HCT116 (cell line): ENCODE measurements around the gene CDH4. TPM values are rescaled to one million over a fixed set of nuclear protein-coding genes. Genes with fewer than 3 reads are reported as not detected.
"Not testable (repeated sequence)": the region's sequence is repeated elsewhere in the genome, so short reads cannot be mapped to it uniquely, and the experiment has no call there.

Experiments
- ATAC-seq: fragments of 200-7000 bp; cut with Tn5 transposase; 2 replicates; pipeline ENCODE4 v1.9.1; 2020; ENCODE audit warnings: mild to moderate bottlenecking, moderate library complexity
- BruUV-seq: library from RNA; stranded (reverse); fragments of 400-500 nt; replicated peaks from 2 replicates; lab custom pipeline; 2021; lab: Mats Ljungman, UMichigan
- CTCF ChIA-PET: fragments of 300-600 bp; sonication (Branson Sonifier 250); formaldehyde crosslinking; loops from one replicate; lab custom pipeline; 2021; ENCODE audit warnings: antibody characterized with exemption; lab: Charles Lee
- POLR2A ChIA-PET: fragments of 300-600, 350-600 bp; sonication (Branson Sonifier 250); formaldehyde crosslinking; loops from one replicate; lab custom pipeline; 2021; ENCODE audit warnings: antibody characterized with exemption; lab: Charles Lee
- RAD21 ChIA-PET, 2 experiments: fragments of 300-600 bp; sonication (Branson Sonifier 250); formaldehyde crosslinking; loops; one replicate each; lab custom pipeline; 2023; ENCODE audit warnings: low total read pairs in 2 of 2; ENCODE audit not compliant: uncharacterized antibody in 2 of 2, unreplicated experiment in 2 of 2, low non-redundant PET in 1 of 2; lab: Charles Lee
- DNase-seq: peaks from one replicate; pipeline ENCODE4 v3.0.0-alpha.2; 2010; ENCODE audit warnings: low read depth, low spot score
- H2AFZ ChIP-seq: fragments of 200-600 bp; shearing (Covaris generic), sonication (generic); 2 replicates; pipeline ENCODE4 v1.6.1; 2017; ENCODE audit warnings: low read depth, mixed run types, mixed read lengths, antibody characterized with exemption, low read length; ENCODE audit not compliant: poor library complexity, severe bottlenecking
- H3K27ac ChIP-seq: 2 replicates; pipeline ENCODE4 v1.5.1; 2012; ENCODE audit warnings: low read depth, low read length
- H3K27me3 ChIP-seq: fragments of 200-600 bp; sonication (generic); 2 replicates; pipeline ENCODE4 v1.6.1; 2016; ENCODE audit warnings: mixed run types, low read length, mixed read lengths; ENCODE audit not compliant: insufficient read depth
- H3K36me3 ChIP-seq, 2 experiments: fragments of 200-500 bp in 1 of 2; fragments of 200-600 bp in 1 of 2; sonication (Bioruptor generic) in 1 of 2; sonication (generic) in 1 of 2; 2 replicates each; pipeline versions ENCODE4 v1.5.1 to v1.6.1; 2014 to 2016; ENCODE audit warnings: low read length in 2 of 2, inconsistent platforms in 1 of 2, mixed read lengths in 1 of 2, mixed run types in 1 of 2; ENCODE audit not compliant: insufficient read depth in 2 of 2, control insufficient read depth in 1 of 2
- H3K4me1 ChIP-seq, 2 experiments: fragments of 200-600 bp in 1 of 2; sonication (generic) in 1 of 2; 2 replicates each; pipeline versions ENCODE4 v1.5.1 to v1.6.1; 2012 to 2017; ENCODE audit warnings: low read length in 2 of 2, inconsistent platforms in 1 of 2, mild to moderate bottlenecking in 1 of 2, mixed read lengths in 1 of 2, mixed run types in 1 of 2, moderate library complexity in 1 of 2; ENCODE audit not compliant: insufficient read depth in 2 of 2, control insufficient read depth in 1 of 2
- H3K4me2 ChIP-seq: fragments of 200-600 bp; sonication (generic); 2 replicates; pipeline ENCODE4 v1.6.1; 2017; ENCODE audit warnings: mixed run types, low read length, mixed read lengths
- H3K4me3 ChIP-seq, 2 experiments: fragments of 200-600 bp in 1 of 2; sonication (generic) in 1 of 2; replicated peaks in 1 of 2; 2 replicates each; pipeline ENCODE4 v1.5.1; 2011 to 2016; ENCODE audit warnings: low read length in 2 of 2, control low read depth in 1 of 2, low read depth in 1 of 2, mild to moderate bottlenecking in 1 of 2, mixed read lengths in 1 of 2, mixed run types in 1 of 2
- H3K79me2 ChIP-seq: fragments of 200-600 bp; sonication (generic); 2 replicates; pipeline ENCODE4 v1.6.1; 2017; ENCODE audit warnings: mild to moderate bottlenecking, mixed run types, low read length, moderate library complexity, mixed read lengths; ENCODE audit not compliant: insufficient read depth
- H3K9ac ChIP-seq: fragments of 200-600 bp; sonication (generic); 2 replicates; pipeline ENCODE4 v1.6.1; 2016; ENCODE audit warnings: low read length, mixed read lengths
- H3K9me2 ChIP-seq: fragments of 200-600 bp; sonication (generic), shearing (Covaris generic); 2 replicates; pipeline ENCODE4 v1.6.1; 2017; ENCODE audit warnings: mixed run types, mild to moderate bottlenecking, moderate library complexity; ENCODE audit not compliant: insufficient read depth
- H3K9me3 ChIP-seq, 2 experiments: fragments of 200-500 bp in 1 of 2; fragments of 200-600 bp in 1 of 2; sonication (Bioruptor generic) in 1 of 2; sonication (generic) in 1 of 2; 2 replicates each; pipeline ENCODE4 v1.6.1; 2014 to 2017; ENCODE audit warnings: low read length in 2 of 2, mixed read lengths in 2 of 2, inconsistent platforms in 1 of 2, low read depth in 1 of 2, mild to moderate bottlenecking in 1 of 2, mixed run types in 1 of 2, moderate library complexity in 1 of 2; ENCODE audit not compliant: control insufficient read depth in 1 of 2, insufficient read depth in 1 of 2
- H4K20me1 ChIP-seq: fragments of 200-600 bp; sonication (generic), shearing (Covaris generic); 2 replicates; pipeline ENCODE4 v1.6.1; 2017; ENCODE audit warnings: mixed run types, mild to moderate bottlenecking, moderate library complexity; ENCODE audit not compliant: insufficient read depth
- JUND ChIP-seq: IDR thresholded peaks from 2 replicates; pipeline ENCODE4 v1.6.1; 2012
- REST ChIP-seq: IDR thresholded peaks from 2 replicates; pipeline ENCODE4 v1.6.1; 2012; ENCODE audit warnings: low read depth
- SIN3A ChIP-seq: IDR thresholded peaks from 2 replicates; pipeline ENCODE4 v1.6.1; 2012; ENCODE audit warnings: low read depth
- TCF7L2 ChIP-seq: IDR thresholded peaks from 2 replicates; pipeline ENCODE4 v1.7.0; 2011; ENCODE audit warnings: borderline replicate concordance, inconsistent platforms; ENCODE audit not compliant: insufficient read depth, insufficient read length; ENCODE audit errors: extremely low read depth
- YY1 ChIP-seq: IDR thresholded peaks from 2 replicates; pipeline ENCODE4 v1.6.1; 2011; ENCODE audit warnings: low read length, low read depth, moderate library complexity, mild to moderate bottlenecking; ENCODE audit not compliant: insufficient replicate concordance; ENCODE audit errors: extremely low read depth
- intact Hi-C: fragments of 100-400 bp; cut with micrococcal nuclease; formaldehyde crosslinking; loops from 2 replicates; pipeline ENCODE4 v1.10.0; 2022
- total RNA-seq: library from RNA; stranded (reverse); gene quantifications from one replicate; pipeline ENCODE4 v1.2.1, GENCODE V29; 2021; ENCODE audit not compliant: unreplicated experiment

The CDH4 gene
- total RNA-seq, 1 experiment from 2014 or later, result not detected

GRCh38 chr20:61942526-61942925 lies 690.5 kb downstream of the CDH4 start (continued):
- TF ChIP-seq REST, result no peak
- TF ChIP-seq JUND, result no peak
- TF ChIP-seq TCF7L2, result no peak
- no peak for TF ChIP-seq YY1
- TF ChIP-seq SIN3A, result no peak

- H2AFZ ChIP-seq, H3K27me3 ChIP-seq, H3K9me2 ChIP-seq, CTCF ChIA-PET, BruUV-seq, H3K4me3 ChIP-seq, H3K4me1 ChIP-seq, POLR2A ChIA-PET, DNase-seq, intact Hi-C loops, H3K4me2 ChIP-seq, H3K9ac ChIP-seq, RAD21 ChIA-PET, H3K27ac ChIP-seq, H3K36me3 ChIP-seq, ATAC-seq, H3K79me2 ChIP-seq, H3K9me3 ChIP-seq, H4K20me1 ChIP-seq: not testable (repeated sequence)
These were observed 692.9 kb downstream of the CDH4 start for GRCh38 chr20:61944967-61945366.

GRCh38 chr20:61945495-61945894 lies 693.4 kb downstream of the CDH4 start:
- RAD21 ChIA-PET, H3K9me2 ChIP-seq, H3K9me3 ChIP-seq, H3K27me3 ChIP-seq, H3K4me2 ChIP-seq, H3K4me3 ChIP-seq, H3K9ac ChIP-seq, ATAC-seq, H3K27ac ChIP-seq, H3K36me3 ChIP-seq, H4K20me1 ChIP-seq, DNase-seq, H2AFZ ChIP-seq, H3K4me1 ChIP-seq, POLR2A ChIA-PET, CTCF ChIA-PET, intact Hi-C loops, BruUV-seq, H3K79me2 ChIP-seq: not testable (repeated sequence)

- ATAC-seq, POLR2A ChIA-PET, CTCF ChIA-PET, H2AFZ ChIP-seq, H4K20me1 ChIP-seq, intact Hi-C loops, H3K27ac ChIP-seq, BruUV-seq, H3K9me3 ChIP-seq, H3K9ac ChIP-seq, H3K9me2 ChIP-seq, H3K36me3 ChIP-seq, RAD21 ChIA-PET, H3K79me2 ChIP-seq, H3K4me1 ChIP-seq, H3K4me3 ChIP-seq, DNase-seq, H3K4me2 ChIP-seq, H3K27me3 ChIP-seq: not testable (repeated sequence)
These were observed 696.0 kb downstream of the CDH4 start for GRCh38 chr20:61948056-61948455.
